Ascending aorta (tissue), 2 donors: ENCODE measurements around the gene GPC3. TPM values are rescaled to one million over a fixed set of nuclear protein-coding genes. Genes with fewer than 3 reads are reported as not detected.

ENCODE experiments used
- DNase-seq, 2 donors: peaks; one replicate each; pipeline ENCODE4 v3.0.0-alpha.2; 2019; ENCODE audit warnings: low spot score in 2 of 2
- H3K27ac ChIP-seq, 2 donors: fragments of 200-600 bp; sonication (generic); one replicate each; pipeline ENCODE4 v1.5.1; 2016 to 2017; ENCODE audit warnings: mild to moderate bottlenecking in 1 of 2
- H3K27me3 ChIP-seq: fragments of 200-600 bp; sonication (generic); one replicate; pipeline ENCODE4 v1.5.1; 2017
- H3K36me3 ChIP-seq, 2 donors: fragments of 200-600 bp; sonication (generic); one replicate each; pipeline ENCODE4 v1.5.1; 2016
- H3K4me1 ChIP-seq, 2 donors: fragments of 200-600 bp; sonication (generic); one replicate each; pipeline ENCODE4 v1.5.1; 2016 to 2017; ENCODE audit warnings: mild to moderate bottlenecking in 1 of 2
- H3K4me3 ChIP-seq, 2 donors: fragments of 200-600 bp; sonication (generic); one replicate each; pipeline ENCODE4 v1.5.1; 2016 to 2017; ENCODE audit warnings: mild to moderate bottlenecking in 1 of 2
- H3K9me3 ChIP-seq, 2 donors: fragments of 200-600 bp; sonication (generic); one replicate each; pipeline ENCODE4 v1.5.1; 2016
- CTCF ChIP-seq, 3 experiments: fragments of 200-600 bp in 2 of 3; fragments of 450-650 bp in 1 of 3; sonication (generic) in 2 of 3; IDR thresholded peaks; one replicate each; pipeline ENCODE4 v1.5.1; 2016 to 2019; ENCODE audit warnings: antibody characterized with exemption in 3 of 3, mild to moderate bottlenecking in 1 of 3, moderate library complexity in 1 of 3
- intact Hi-C: fragments of 100-400 bp; cut with DNase I; formaldehyde crosslinking; loops from one replicate; pipeline ENCODE4 v1.15.1; 2023
- total RNA-seq: library from RNA; depleted of rRNA; stranded (reverse); fragments of >200 nt; gene quantifications from one replicate; pipeline ENCODE4 v1.1.0, GENCODE V29; 2016

GPC3 gene
- total RNA-seq, 1 donor from 2014 or later: 0.75 TPM

- Histone ChIP-seq H3K4me1 (no peaks in the 10 kb centered on the region), H3K36me3 (no peaks in the 10 kb centered on the region), H3K27me3 (no peaks in the 10 kb centered on the region), H3K27ac (no peak overlapping the region), H3K4me3 (no peak overlapping the region), H3K9me3 (no peaks in the 10 kb centered on the region)
- no peak for TF ChIP-seq CTCF (IDR thresholded peaks at IDR 0.05)
- DNase-seq: no peak
- intact Hi-C loops: no loop called here
These were observed 236.0 kb downstream of the GPC3 start for GRCh38 chrX:133749370-133749769.

GRCh38 chrX:133747196-133747595 lies 238.2 kb downstream of the GPC3 start:
- no peak for TF ChIP-seq CTCF (IDR thresholded peaks at IDR 0.05)
- intact Hi-C loops: no loop called here
- Histone ChIP-seq H3K4me3 (no peak overlapping the region), H3K4me1 (no peaks in the 10 kb centered on the region), H3K27ac (no peak overlapping the region), H3K9me3 (no peaks in the 10 kb centered on the region), H3K36me3 (no peaks in the 10 kb centered on the region), H3K27me3 (no peaks in the 10 kb centered on the region)
- no peak for DNase-seq

GRCh38 chrX:133746593-133746992 lies 238.8 kb downstream of the GPC3 start:
- DNase-seq: no peak
- Histone ChIP-seq H3K27ac (no peak overlapping the region), H3K27me3 (no peaks in the 10 kb centered on the region), H3K9me3 (no peaks in the 10 kb centered on the region), H3K4me3 (no peak overlapping the region), H3K4me1 (no peaks in the 10 kb centered on the region), H3K36me3 (no peaks in the 10 kb centered on the region)
- TF ChIP-seq CTCF (IDR thresholded peaks at IDR 0.05): no peak
- intact Hi-C loops: no loop called here

GRCh38 chrX:133745349-133745748 lies 240.0 kb downstream of the GPC3 start:
- intact Hi-C loops: no loop called here
- Histone ChIP-seq H3K4me1 (no peaks in the 10 kb centered on the region), H3K27me3 (no peaks in the 10 kb centered on the region), H3K36me3 (no peaks in the 10 kb centered on the region), H3K27ac (no peak overlapping the region), H3K9me3 (no peaks in the 10 kb centered on the region), H3K4me3 (no peak overlapping the region)
- TF ChIP-seq CTCF (IDR thresholded peaks at IDR 0.05): no peak
- DNase-seq: no peak

GRCh38 chrX:133742602-133743305 lies 242.6 kb downstream of the GPC3 start:
- H3K36me3 ChIP-seq: no peaks in the 10 kb centered on the region
- no peak for TF ChIP-seq CTCF (IDR thresholded peaks at IDR 0.05)
- intact Hi-C loops: no loop called here
- DNase-seq: no peak
- H3K4me1 ChIP-seq: no peaks in the 10 kb centered on the region
- H3K27me3 ChIP-seq: no peaks in the 10 kb centered on the region
- no peaks in the 10 kb centered on the region for H3K9me3 ChIP-seq
- no peak overlapping the region for H3K4me3 ChIP-seq
- H3K27ac ChIP-seq: no peak overlapping the region

- H3K27me3 ChIP-seq: no peaks in the 10 kb centered on the region
These were observed 244.1 kb downstream of the GPC3 start for GRCh38 chrX:133741303-133741702.

More at GRCh38 chrX:133741303-133741702, 244.1 kb downstream of the GPC3 start:
- no peak for TF ChIP-seq CTCF (IDR thresholded peaks at IDR 0.05)
- Histone ChIP-seq H3K4me3 (no peak overlapping the region), H3K4me1 (no peaks in the 10 kb centered on the region), H3K36me3 (no peaks in the 10 kb centered on the region), H3K27ac (no peak overlapping the region), H3K9me3 (no peaks in the 10 kb centered on the region)
- intact Hi-C loops: no loop called here
- DNase-seq: no peak
